SK-N-SH treated with all-trans-retinoic acid at 6 μM for 48 hours (cell line): Measurements from ENCODE around the gene SPP1.

Experiments
- ATAC-seq: fragments of 200-7000 bp; cut with Tn5 transposase; 3 replicates; pipeline ENCODE4 v1.9.1; 2020; ENCODE audit warnings: mild to moderate bottlenecking, moderate library complexity
- ARNTL ChIP-seq: fragments of 450-650 bp; formaldehyde crosslinking; IDR thresholded peaks from 2 replicates; pipeline ENCODE4 v1.5.0; 2020; ENCODE audit warnings: low read depth, mild to moderate bottlenecking, moderate library complexity, borderline replicate concordance
- BACH2 ChIP-seq: fragments of 250-450 bp; sonication (Bioruptor Pico); IDR thresholded peaks from 2 replicates; pipeline ENCODE4 v1.9.0; 2021; ENCODE audit warnings: mild to moderate bottlenecking, borderline replicate concordance
- CSDC2 ChIP-seq: fragments of 250-450 bp; sonication (Bioruptor Pico); IDR thresholded peaks from 2 replicates; pipeline ENCODE4 v1.5.0; 2020; ENCODE audit warnings: mild to moderate bottlenecking, moderate library complexity
- ESRRG ChIP-seq: fragments of 250-450 bp; sonication (Bioruptor Pico); IDR thresholded peaks from 2 replicates; pipeline ENCODE4 v1.6.1; 2021; ENCODE audit warnings: mild to moderate bottlenecking
- GLIS3 ChIP-seq: fragments of 250-450 bp; sonication (Bioruptor Pico); IDR thresholded peaks from 2 replicates; pipeline ENCODE4 v1.5.0; 2020; ENCODE audit warnings: mild to moderate bottlenecking, moderate library complexity
- OSR1 ChIP-seq: fragments of 250-450 bp; sonication (Bioruptor Pico); IDR thresholded peaks from 2 replicates; pipeline ENCODE4 v1.8.0; 2022; ENCODE audit warnings: moderate library complexity, mild to moderate bottlenecking, inconsistent platforms
- RARB ChIP-seq: fragments of 250-450 bp; sonication (Bioruptor Pico); IDR thresholded peaks from 2 replicates; pipeline ENCODE4 v1.8.0; 2021; ENCODE audit warnings: mild to moderate bottlenecking, moderate library complexity
- SNAI2 ChIP-seq: fragments of 250-450 bp; sonication (Bioruptor Pico); IDR thresholded peaks from 2 replicates; pipeline ENCODE4 v1.5.0; 2020; ENCODE audit warnings: mild to moderate bottlenecking, moderate library complexity
- TCF4 ChIP-seq: fragments of 250-450 bp; sonication (Bioruptor Pico); IDR thresholded peaks from 2 replicates; pipeline ENCODE4 v1.8.0; 2021; ENCODE audit warnings: mild to moderate bottlenecking, moderate library complexity, borderline replicate concordance
- TOX ChIP-seq: fragments of 250-450 bp; sonication (Bioruptor Pico); IDR thresholded peaks from 2 replicates; pipeline ENCODE4 v1.8.0; 2021; ENCODE audit warnings: mild to moderate bottlenecking, moderate library complexity, borderline replicate concordance
- ZC3H10 ChIP-seq: fragments of 250-450 bp; sonication (Bioruptor Pico); IDR thresholded peaks from 2 replicates; pipeline ENCODE4 v1.5.1; 2021; ENCODE audit warnings: mild to moderate bottlenecking, moderate library complexity
- ZFP3 ChIP-seq: fragments of 250-450 bp; sonication (Bioruptor Pico); IDR thresholded peaks from 2 replicates; pipeline ENCODE4 v1.5.0; 2020; ENCODE audit warnings: mild to moderate bottlenecking, moderate library complexity
- ZFP30 ChIP-seq: fragments of 450-650 bp; formaldehyde crosslinking; IDR thresholded peaks from 2 replicates; pipeline ENCODE4 v1.5.0; 2022; ENCODE audit warnings: mild to moderate bottlenecking, moderate library complexity
- ZNF565 ChIP-seq: fragments of 450-650 bp; formaldehyde crosslinking; conservative IDR thresholded peaks from 2 replicates; pipeline ENCODE4 v1.5.0; 2020; ENCODE audit warnings: low read depth, mild to moderate bottlenecking, moderate library complexity
- ZNF70 ChIP-seq: fragments of 450-650 bp; formaldehyde crosslinking; IDR thresholded peaks from 2 replicates; pipeline ENCODE4 v1.5.0; 2020; ENCODE audit warnings: mild to moderate bottlenecking, moderate library complexity
- ZNF8 ChIP-seq: fragments of 450-650 bp; formaldehyde crosslinking; IDR thresholded peaks from 2 replicates; pipeline ENCODE4 v1.5.0; 2020; ENCODE audit warnings: mild to moderate bottlenecking, moderate library complexity
- TF ChIP-seq, protein P1 (sequence below): fragments of 250-450 bp; sonication (Bioruptor Pico); IDR thresholded peaks from 2 replicates; pipeline ENCODE4 v1.5.0; 2020; ENCODE audit warnings: mild to moderate bottlenecking, moderate library complexity
- TF ChIP-seq, protein P2 (sequence below): fragments of 250-450 bp; sonication (Bioruptor Pico); IDR thresholded peaks from 2 replicates; pipeline ENCODE4 v1.5.1; 2021; ENCODE audit warnings: mild to moderate bottlenecking, moderate library complexity
- TF ChIP-seq, protein P3 (sequence below): fragments of 250-450 bp; sonication (Bioruptor Pico); IDR thresholded peaks from 2 replicates; pipeline ENCODE4 v1.8.0; 2021; ENCODE audit warnings: low read depth, mild to moderate bottlenecking, moderate library complexity, borderline replicate concordance
- TF ChIP-seq, protein P4 (sequence below): fragments of 250-450 bp; sonication (Bioruptor Pico); IDR thresholded peaks from 2 replicates; pipeline ENCODE4 v1.5.1; 2020; ENCODE audit warnings: low read depth, mild to moderate bottlenecking, moderate library complexity
- TF ChIP-seq, protein P5 (sequence below): fragments of 250-450 bp; sonication (Bioruptor Pico); IDR thresholded peaks from 2 replicates; pipeline ENCODE4 v1.8.0; 2020; ENCODE audit warnings: mild to moderate bottlenecking, moderate library complexity, borderline replicate concordance

Gene SPP1

DNA sequence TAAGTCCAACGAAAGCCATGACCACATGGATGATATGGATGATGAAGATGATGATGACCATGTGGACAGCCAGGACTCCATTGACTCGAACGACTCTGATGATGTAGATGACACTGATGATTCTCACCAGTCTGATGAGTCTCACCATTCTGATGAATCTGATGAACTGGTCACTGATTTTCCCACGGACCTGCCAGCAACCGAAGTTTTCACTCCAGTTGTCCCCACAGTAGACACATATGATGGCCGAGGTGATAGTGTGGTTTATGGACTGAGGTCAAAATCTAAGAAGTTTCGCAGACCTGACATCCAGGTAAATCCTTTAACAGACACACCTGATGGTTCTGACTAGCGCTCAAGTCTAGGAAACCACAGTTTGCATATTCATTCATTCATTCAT, 6.0 kb downstream of the SPP1 start:
- TF ChIP-seq TOX (CRISPR knock-in tag) (no peak), GLIS3 (CRISPR knock-in tag) (no peak), ZNF565 (no peak), ZC3H10 (no peak), RARB (CRISPR knock-in tag) (no peak), CSDC2 (CRISPR knock-in tag) (no peak)
- TF ChIP-seq, protein P1, sequence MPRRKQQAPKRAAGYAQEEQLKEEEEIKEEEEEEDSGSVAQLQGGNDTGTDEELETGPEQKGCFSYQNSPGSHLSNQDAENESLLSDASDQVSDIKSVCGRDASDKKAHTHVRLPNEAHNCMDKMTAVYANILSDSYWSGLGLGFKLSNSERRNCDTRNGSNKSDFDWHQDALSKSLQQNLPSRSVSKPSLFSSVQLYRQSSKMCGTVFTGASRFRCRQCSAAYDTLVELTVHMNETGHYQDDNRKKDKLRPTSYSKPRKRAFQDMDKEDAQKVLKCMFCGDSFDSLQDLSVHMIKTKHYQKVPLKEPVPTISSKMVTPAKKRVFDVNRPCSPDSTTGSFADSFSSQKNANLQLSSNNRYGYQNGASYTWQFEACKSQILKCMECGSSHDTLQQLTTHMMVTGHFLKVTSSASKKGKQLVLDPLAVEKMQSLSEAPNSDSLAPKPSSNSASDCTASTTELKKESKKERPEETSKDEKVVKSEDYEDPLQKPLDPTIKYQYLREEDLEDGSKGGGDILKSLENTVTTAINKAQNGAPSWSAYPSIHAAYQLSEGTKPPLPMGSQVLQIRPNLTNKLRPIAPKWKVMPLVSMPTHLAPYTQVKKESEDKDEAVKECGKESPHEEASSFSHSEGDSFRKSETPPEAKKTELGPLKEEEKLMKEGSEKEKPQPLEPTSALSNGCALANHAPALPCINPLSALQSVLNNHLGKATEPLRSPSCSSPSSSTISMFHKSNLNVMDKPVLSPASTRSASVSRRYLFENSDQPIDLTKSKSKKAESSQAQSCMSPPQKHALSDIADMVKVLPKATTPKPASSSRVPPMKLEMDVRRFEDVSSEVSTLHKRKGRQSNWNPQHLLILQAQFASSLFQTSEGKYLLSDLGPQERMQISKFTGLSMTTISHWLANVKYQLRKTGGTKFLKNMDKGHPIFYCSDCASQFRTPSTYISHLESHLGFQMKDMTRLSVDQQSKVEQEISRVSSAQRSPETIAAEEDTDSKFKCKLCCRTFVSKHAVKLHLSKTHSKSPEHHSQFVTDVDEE (CRISPR knock-in tag) = no peak
- TF ChIP-seq, protein P2, sequence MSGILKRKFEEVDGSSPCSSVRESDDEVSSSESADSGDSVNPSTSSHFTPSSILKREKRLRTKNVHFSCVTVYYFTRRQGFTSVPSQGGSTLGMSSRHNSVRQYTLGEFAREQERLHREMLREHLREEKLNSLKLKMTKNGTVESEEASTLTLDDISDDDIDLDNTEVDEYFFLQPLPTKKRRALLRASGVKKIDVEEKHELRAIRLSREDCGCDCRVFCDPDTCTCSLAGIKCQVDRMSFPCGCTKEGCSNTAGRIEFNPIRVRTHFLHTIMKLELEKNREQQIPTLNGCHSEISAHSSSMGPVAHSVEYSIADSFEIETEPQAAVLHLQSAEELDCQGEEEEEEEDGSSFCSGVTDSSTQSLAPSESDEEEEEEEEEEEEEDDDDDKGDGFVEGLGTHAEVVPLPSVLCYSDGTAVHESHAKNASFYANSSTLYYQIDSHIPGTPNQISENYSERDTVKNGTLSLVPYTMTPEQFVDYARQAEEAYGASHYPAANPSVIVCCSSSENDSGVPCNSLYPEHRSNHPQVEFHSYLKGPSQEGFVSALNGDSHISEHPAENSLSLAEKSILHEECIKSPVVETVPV (CRISPR knock-in tag) = no peak
- ATAC-seq = no peak

DNA sequence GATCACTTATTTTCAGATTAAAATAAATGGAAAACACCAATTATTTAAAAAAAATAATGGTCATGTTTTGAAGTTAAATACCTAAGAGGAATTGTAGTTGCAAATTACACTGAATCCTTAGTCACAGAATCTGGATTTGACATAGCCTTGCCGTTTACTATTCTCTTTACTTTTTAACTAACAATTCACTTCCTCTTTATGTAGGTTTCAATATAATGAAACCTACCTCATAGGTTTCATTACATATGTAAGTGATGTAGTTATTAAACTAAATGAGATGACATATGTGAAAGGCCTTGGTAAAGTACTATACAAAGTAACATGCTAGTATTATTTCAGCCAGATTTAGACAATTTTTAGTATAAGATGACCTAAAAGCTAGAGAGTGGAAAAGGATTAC, 6.5 kb downstream of the SPP1 start:
- no peak for ATAC-seq
- TF ChIP-seq SNAI2 (no peak), BACH2 (CRISPR knock-in tag) (no peak), ZFP3 (CRISPR knock-in tag) (no peak), ZNF565 (no peak), GLIS3 (CRISPR knock-in tag) (no peak), ZNF70 (CRISPR knock-in tag) (no peak), RARB (CRISPR knock-in tag) (no peak), OSR1 (CRISPR knock-in tag) (no peak), ARNTL (no peak), CSDC2 (CRISPR knock-in tag) (no peak), ZNF8 (CRISPR knock-in tag) (no peak), TCF4 (no peak), ZC3H10 (no peak), ZFP30 (CRISPR knock-in tag) (no peak), ESRRG (CRISPR knock-in tag) (no peak)
- TF ChIP-seq, protein P3, sequence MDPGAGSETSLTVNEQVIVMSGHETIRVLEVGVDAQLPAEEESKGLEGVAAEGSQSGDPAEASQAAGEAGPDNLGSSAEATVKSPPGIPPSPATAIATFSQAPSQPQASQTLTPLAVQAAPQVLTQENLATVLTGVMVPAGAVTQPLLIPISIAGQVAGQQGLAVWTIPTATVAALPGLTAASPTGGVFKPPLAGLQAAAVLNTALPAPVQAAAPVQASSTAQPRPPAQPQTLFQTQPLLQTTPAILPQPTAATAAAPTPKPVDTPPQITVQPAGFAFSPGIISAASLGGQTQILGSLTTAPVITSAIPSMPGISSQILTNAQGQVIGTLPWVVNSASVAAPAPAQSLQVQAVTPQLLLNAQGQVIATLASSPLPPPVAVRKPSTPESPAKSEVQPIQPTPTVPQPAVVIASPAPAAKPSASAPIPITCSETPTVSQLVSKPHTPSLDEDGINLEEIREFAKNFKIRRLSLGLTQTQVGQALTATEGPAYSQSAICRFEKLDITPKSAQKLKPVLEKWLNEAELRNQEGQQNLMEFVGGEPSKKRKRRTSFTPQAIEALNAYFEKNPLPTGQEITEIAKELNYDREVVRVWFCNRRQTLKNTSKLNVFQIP (CRISPR knock-in tag) = no peak
- TF ChIP-seq, all 23 proteins: peak for 0

DNA sequence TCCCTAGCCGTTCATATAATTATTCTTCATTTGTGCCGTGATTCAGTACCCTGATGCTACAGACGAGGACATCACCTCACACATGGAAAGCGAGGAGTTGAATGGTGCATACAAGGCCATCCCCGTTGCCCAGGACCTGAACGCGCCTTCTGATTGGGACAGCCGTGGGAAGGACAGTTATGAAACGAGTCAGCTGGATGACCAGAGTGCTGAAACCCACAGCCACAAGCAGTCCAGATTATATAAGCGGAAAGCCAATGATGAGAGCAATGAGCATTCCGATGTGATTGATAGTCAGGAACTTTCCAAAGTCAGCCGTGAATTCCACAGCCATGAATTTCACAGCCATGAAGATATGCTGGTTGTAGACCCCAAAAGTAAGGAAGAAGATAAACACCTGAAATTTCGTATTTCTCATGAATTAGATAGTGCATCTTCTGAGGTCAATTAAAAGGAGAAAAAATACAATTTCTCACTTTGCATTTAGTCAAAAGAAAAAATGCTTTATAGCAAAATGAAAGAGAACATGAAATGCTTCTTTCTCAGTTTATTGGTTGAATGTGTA, 7.0 kb downstream of the SPP1 start:
- TF ChIP-seq ZNF565 (no peak), ZFP3 (CRISPR knock-in tag) (no peak), TCF4 (no peak), SNAI2 (no peak), CSDC2 (CRISPR knock-in tag) (no peak), ARNTL (no peak), GLIS3 (CRISPR knock-in tag) (no peak)
- TF ChIP-seq, protein P4, sequence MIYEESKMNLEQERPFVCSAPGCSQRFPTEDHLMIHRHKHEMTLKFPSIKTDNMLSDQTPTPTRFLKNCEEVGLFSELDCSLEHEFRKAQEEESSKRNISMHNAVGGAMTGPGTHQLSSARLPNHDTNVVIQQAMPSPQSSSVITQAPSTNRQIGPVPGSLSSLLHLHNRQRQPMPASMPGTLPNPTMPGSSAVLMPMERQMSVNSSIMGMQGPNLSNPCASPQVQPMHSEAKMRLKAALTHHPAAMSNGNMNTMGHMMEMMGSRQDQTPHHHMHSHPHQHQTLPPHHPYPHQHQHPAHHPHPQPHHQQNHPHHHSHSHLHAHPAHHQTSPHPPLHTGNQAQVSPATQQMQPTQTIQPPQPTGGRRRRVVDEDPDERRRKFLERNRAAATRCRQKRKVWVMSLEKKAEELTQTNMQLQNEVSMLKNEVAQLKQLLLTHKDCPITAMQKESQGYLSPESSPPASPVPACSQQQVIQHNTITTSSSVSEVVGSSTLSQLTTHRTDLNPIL (CRISPR knock-in tag) = no peak
- ATAC-seq = no peak

DNA sequence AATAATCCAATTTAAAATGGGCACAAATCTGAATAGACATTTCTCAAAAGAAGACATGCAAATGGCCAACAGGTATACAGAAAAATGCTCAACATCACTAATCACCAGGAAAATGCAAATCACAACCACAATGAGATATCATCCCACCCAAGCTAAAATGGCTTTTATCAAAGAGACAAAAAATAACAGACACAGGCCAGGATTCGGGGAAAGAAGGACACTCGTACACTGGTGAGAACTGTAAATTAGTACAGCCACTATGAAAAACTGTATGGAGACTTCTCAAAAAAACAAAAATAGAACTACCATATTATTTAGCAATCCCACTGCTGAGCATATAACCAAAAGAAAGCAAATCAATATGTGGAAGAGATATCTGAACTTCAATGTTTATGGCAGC, 8.5 kb downstream of the SPP1 start:
- ATAC-seq = no peak
- no peak for TF ChIP-seq TCF4
- no peak for TF ChIP-seq ZNF70 (CRISPR knock-in tag)
- TF ChIP-seq, protein P5, sequence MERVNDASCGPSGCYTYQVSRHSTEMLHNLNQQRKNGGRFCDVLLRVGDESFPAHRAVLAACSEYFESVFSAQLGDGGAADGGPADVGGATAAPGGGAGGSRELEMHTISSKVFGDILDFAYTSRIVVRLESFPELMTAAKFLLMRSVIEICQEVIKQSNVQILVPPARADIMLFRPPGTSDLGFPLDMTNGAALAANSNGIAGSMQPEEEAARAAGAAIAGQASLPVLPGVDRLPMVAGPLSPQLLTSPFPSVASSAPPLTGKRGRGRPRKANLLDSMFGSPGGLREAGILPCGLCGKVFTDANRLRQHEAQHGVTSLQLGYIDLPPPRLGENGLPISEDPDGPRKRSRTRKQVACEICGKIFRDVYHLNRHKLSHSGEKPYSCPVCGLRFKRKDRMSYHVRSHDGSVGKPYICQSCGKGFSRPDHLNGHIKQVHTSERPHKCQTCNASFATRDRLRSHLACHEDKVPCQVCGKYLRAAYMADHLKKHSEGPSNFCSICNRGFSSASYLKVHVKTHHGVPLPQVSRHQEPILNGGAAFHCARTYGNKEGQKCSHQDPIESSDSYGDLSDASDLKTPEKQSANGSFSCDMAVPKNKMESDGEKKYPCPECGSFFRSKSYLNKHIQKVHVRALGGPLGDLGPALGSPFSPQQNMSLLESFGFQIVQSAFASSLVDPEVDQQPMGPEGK (CRISPR knock-in tag) = no peak
- no peak for TF ChIP-seq ZFP3 (CRISPR knock-in tag)
- TF ChIP-seq, protein P2 (CRISPR knock-in tag) = no peak
- TF ChIP-seq ESRRG (CRISPR knock-in tag) = no peak
- TF ChIP-seq, protein P4 (CRISPR knock-in tag) = no peak
- TF ChIP-seq GLIS3 (CRISPR knock-in tag) = no peak
- TF ChIP-seq, protein P3 (CRISPR knock-in tag) = no peak
- TF ChIP-seq ZNF8 (CRISPR knock-in tag) = no peak
- TF ChIP-seq RARB (CRISPR knock-in tag) = no peak
- no peak for TF ChIP-seq ZNF565
- no peak for TF ChIP-seq CSDC2 (CRISPR knock-in tag)
- TF ChIP-seq ZFP30 (CRISPR knock-in tag) = no peak
